Activated CD4-positive, alpha-beta T cell treated with anti-CD3 and anti-CD28 coated beads, Interleukin-2, amount 50 U/mL, for 16 hours (primary cell): ENCODE measurements around the gene PLCXD3.

Experiments
- DNase-seq: peaks from one replicate; pipeline ENCODE4 v3.0.0-alpha.2; 2020

PLCXD3 gene

DNA sequence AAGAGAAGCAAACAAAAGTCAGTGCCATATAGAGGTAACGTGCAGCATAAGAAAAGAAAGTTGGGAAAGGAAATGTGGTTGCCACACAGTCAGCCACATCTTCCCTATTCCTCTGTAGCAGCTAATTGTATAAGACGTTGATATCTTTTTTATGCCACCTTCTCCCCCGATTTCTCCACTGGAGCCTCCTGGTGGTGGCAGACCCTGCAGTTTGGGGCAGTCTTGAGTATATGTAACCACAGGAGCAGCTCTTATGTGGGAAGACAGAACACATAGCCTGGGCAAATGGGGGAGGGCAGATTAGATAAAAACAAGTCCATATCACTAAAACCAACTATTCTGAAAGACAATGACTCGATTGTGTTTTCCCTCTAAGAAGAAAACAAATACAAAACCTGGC lies 99.7 kb downstream of the PLCXD3 start:
- DNase-seq: no peak

DNA sequence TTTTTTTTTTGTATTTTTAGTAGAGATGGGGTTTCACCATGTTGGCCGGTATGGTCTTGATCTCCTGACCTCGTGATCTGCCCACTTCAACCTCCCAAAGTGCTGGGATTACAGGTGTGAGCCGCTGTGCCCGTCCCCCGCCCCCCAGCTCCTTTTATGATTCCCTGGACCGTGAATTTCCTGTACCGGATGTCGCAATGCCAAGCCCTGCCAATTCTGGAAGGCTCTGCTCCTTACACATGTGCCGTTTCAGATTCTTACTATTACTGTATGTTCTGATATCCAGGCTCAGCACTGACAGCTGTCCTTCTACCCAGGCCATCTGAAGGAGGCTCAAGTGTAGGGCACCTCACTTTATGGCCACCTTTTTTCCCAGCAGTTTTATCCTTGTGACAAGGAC lies 100.1 kb downstream of the PLCXD3 start:
- no peak for DNase-seq

DNA sequence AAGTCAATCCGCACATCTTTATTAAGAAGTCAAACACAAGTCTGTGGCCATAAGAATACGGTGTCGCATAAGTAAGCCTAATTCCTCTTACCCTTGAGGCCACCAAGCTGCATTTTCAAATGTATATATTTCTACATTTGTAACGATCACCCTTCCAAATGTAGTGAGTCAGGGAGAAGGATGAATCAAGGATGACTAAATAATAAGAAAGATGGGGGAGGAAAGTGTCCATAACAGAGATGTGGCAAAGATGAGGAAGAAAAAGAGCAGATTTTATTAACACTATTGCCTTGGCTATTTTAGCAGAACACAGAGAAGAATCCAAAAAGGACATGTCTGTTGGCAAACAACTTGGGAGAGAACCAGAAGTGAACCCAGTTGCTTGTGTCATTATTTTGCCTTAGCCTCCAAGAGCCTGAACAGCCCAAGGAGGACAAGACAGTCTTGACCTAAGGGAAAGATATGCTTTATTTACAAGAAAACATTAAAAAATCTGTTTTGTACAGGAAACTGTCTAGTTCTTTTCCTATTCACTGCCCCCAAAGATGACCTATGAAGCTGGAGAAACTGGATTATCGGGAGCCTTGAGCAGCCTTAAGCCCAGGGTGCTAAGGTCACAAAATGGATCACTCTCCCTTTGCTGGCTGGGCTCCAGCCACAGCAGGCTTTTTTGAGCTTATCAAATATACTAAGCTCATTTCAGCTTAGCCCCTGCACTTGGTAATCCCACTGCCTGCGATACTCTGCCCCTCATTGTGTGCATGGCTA lies 101.5 kb downstream of the PLCXD3 start:
- DNase-seq: no peak

DNA sequence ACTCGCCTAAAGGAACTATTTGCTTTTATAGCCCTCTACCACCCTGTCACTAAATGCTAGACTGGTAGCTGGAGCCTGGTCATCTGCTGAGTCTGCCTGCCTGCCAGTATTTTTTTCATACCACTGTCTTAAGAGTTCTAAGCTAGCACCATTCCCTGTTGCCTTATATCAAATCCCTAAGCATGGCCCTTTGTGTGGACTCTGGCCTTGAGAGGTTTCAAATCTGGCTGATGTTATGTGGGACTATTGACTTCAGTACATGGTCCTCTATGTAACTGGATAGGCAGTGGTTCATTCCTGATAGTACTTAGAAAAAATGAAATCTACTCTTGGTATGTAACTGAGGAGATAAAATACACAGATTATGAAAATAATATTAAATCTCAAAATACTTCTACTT lies 103.5 kb downstream of the PLCXD3 start:
- no peak for DNase-seq

DNA sequence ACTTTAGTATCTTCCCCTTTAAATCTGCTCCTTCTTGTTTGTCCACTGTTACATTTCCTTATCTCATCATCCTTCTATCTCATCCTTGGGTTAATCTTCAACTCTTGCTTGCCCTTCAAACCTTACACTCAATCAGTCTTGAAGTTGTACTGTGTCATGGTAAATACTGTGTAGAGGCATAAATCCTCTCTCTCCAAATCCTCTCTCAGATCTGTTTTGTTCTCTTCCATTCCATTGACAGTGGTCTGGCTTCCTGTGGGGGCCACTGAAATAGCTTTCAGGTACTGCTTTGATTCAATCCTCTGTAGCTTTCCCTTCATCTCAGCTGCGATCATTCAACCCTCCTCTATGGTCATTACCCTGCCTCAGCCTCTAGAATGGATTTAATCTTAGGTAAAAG lies 104.0 kb downstream of the PLCXD3 start:
- DNase-seq: no peak

DNA sequence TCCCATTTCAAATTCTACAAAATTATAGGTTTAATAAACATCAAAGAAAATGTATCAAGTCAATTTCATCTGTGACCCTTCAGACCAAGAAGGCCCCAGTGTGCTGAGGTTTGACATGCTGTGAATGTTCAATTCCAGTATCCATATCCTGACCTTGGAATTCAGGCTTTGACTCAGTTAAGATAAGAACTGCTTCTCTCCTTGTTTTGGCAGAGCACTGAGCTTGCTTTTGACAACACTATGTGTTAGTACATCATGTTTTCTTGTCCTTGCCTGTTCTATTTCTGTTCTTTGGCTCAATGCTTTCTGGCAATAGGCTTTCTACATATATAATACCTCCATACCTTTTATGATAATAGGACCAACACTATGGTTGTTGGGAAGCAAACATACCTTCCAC lies 105.6 kb downstream of the PLCXD3 start:
- no peak for DNase-seq

DNA sequence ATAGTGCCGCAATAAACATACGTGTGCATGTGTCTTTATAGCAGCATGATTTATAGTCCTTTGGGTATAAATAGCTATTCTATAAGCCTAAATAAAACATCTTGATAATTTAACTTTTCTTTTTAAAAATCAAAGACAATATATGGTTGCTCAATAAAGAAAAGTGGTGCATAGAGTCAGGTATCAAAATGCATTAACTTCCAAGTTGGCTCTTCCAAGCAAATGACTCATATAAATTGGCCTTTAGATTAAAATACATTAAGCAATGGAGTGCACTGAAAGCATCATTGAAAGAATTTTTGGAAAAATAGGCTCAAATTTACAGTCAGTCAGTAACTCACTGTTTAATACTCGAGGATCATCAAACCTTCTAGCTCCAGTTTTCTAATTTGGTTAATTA lies 106.6 kb downstream of the PLCXD3 start:
- DNase-seq: no peak

DNA sequence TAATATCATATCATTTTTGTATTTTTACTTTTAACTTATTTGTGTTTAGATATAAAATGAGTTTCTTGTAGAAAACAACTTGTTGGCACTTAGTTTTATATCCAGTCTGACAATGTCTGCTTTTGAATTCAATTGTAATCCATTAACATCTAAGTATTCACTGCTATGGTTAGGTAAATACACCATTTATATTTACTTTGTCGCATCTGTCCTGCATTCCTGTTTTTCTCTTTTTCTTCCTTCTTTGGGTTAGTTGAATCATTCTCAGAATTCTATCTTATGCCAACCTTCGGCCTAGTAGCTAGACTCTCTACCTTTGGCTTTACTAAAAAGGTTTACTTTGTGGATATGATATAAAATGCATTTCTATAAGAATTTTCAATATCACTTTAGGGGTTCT lies 107.6 kb downstream of the PLCXD3 start:
- DNase-seq: no peak

DNA sequence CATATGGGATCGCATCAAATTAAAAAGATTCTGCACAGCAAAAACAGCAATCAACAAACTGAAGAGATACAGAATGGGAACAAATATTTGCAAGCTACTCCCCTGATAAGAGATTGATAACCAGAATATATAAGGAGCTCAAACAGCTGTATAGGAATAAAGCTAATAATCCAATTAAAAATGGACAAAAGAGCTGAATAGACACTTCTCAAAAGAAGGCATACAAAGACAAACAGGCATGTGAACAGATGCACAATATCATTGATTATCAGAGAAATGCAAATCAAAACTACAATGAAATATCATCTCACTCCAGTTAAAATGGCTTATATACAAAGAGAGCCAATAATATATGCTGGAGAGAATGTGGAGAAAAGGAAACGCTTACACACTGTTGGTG lies 110.6 kb downstream of the PLCXD3 start:
- no peak for DNase-seq

DNA sequence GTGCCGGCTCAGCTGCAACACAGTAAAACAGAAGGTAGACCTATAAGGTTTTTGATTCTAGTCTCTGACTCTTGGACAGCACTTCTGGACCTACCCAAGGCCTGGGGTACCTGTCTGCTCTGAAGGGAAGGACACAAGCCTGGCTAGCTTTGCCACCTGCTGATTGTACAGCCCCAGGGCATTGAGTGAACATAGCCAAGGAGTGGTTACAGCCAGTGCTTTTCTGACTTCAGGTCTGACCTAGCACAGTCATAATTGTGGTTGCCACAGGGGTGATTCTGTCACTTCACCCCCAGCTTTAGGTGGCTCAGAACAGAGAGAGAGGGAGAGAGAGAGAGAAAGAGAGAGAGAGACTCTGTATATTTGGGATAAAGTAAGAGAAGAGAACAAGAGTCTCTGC lies 118.4 kb downstream of the PLCXD3 start:
- no peak for DNase-seq

DNA sequence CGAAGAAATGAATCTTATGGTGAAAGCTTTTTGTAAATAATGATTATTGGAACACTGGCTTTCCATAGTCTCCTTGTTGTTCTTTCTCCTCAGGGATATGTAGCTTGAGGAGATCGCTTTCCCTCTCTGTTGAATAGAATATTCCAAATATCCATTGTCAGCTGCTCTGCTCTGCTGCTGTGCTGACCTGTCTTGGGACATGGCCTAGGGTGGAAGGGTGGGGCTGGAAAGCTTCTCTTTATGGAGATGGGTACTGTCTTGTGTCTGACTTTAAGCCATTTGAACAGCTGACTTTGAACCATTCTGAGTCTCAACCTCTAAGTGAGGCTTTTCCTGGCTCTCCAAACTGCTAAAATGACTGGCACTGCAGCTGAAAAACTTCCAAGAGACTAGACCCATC lies 135.8 kb downstream of the PLCXD3 start:
- no peak for DNase-seq

DNA sequence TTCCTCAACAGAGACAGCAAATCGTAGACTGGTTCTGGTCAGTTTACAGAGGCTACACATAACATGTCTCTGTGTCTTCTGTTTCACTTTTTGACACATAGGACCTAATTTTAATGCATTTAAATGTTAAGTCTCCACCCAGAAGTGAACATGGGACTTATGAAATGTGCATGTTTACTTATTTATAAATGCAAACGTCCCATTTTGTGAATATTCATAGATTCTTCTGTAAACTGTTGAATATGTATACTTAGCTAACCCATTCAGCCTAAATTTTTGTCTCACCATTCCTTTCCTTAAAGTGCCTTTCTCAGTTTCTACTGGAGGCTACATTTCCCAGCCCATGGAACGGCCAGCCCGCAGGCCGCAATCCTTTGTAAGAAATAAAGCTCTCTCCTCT lies 137.2 kb downstream of the PLCXD3 start:
- DNase-seq: no peak

DNA sequence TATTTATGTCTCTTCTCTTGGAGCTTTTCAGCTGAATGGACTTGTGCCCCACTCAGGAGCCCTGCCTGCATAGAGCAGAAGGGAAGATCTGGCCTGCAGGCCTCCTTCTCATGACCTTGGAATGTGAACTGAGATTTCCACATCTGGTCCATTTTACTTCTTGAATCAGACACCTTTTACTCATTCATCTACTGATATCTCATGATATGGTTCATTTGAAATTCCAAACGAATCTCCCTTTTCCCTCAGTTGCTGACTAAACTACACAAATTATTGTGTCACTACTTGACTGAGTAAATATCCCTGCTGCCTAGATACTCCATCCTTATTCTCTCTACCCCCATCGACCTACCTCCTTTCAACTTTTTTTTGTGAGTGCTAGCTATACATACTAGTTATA lies 138.7 kb downstream of the PLCXD3 start:
- DNase-seq: no peak

DNA sequence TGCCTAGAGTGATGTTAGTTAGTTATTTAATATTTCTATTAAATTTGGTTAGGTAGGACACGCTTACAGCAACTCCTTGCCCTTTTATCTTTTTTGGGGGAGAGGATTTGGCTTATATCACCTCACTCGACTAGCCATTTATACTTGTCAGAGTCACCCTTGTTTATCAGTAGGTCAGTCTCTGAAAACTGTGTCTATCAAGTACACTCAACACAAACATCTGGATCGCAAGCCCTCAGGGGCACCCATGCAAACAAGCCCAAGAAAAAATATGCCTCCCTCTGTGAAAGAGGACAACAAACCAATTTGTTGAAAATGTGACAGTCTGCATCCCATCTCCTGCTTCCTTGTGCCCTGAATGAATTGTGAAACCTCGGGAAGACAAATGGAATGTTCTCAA lies 139.9 kb downstream of the PLCXD3 start:
- DNase-seq: no peak

DNA sequence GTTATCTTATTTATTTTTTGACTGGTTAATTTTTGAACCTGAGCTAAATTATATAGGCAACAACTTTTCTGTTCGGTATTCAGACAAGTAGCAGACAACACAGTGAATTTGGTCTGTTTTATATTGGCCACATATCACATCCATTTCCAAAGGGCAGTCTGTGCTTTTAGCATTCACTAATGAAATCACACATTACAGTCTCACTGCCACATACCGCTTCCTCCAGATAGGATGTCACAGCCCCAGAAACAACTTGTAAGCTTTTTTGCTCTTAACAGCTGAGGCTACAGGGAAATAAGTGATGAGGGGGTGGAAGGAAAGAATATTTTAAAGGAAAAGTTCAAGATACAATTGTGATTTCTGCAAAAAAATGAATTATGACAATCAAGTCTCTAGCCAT lies 140.6 kb downstream of the PLCXD3 start:
- DNase-seq: no peak

DNA sequence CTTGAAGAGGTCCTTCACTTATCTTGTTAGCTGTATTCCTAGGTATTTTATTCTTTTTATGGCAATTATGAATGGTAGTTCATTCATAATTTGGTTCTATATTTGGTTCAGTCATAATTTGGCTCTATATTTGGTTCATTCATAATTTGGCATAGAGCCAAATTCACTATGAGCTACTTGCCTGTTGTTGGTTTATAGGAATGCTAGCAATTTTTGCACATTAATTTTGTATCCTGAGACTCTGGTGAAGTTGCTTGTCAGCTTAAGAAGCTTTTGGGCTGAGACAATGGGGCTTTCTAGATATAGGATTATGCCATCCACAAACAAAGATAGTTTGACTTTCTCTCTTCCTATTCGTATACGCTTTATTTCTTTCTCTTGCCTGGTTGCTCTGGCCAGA lies 142.2 kb downstream of the PLCXD3 start:
- no peak for DNase-seq

DNA sequence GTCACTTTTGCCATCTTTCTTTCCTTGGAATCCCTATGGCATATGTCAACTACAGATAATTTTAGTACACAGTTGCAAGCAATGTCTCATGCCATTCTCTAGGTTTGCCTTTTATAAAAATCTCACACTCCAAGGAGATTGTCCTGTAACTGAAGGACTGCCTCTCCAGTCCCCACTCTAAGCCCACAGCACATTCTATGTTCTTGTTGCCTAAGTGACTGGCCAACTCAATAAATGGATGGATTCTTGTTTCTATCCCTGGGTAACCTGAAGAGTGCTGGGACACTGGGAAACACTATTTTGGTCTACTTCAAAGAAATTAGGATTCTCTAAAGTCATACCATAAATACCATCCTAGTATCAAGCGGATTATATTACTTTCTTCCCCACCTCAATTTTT lies 145.0 kb downstream of the PLCXD3 start:
- no peak for DNase-seq

DNA sequence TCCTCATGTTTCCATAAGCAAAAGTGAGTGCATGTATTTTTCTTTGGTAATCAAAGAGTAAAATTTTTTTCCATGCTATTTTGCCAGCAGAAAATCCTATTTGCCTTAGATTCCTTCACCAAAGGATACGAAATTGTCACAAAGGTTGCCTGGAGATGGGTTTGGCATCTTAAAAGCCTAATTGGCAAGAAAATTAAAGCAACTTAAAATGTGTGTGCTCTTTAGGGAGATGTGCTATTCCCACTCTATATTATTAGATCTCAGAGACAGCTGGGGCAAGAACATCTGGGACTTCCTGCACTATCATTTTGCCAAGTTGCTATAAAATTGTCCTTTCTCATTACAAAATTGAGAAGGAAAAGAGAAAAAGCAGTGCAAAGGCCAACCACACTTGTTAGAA lies 146.1 kb downstream of the PLCXD3 start:
- DNase-seq: no peak

DNA sequence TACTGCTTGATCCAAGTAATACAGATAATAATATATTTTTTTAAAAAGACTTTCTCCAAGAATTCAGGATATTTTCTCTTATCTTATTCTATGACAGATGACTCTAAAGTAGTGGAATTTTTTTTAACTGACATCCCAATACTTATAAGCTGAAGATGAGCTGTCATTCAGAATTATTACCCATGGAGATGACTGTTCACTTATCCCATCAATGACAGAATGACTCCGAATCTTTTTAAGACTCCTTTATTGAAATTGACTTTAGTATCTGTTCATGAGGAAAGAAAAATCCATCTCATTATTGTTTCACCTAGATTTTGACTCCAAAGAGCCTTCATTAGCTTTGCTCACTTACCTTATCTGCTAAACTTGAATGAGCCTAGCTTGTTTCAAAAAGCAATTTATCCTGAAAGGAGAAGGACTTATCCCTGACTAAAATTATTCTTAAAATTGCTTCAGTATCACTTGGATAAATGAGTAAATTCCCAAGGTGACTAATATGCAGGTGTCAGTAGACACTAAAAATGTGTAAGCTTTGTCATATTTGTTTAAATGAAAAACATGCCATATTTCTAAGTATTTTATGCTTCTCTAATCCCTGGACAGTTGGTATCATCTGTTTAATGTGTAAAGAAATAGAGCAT lies 146.9 kb downstream of the PLCXD3 start:
- DNase-seq: no peak

DNA sequence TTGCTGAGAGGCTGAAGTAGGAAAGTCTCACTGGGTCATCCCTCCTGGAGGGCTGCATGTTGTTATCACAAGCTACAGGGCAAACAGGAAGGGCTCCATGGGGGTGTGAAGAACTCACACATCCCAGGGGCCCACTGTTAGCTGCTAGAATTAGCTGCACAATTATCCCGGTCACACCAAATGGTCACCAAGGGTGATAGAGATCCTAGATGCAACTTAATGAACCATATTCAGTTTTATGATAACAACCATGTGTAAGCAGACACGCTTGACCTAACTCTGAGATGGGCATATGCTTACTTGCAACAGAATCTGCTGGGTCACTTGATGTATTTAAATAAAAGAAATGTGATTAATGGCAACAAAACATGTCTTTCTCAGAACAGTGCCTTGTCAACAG lies 153.6 kb downstream of the PLCXD3 start:
- no peak for DNase-seq

DNA sequence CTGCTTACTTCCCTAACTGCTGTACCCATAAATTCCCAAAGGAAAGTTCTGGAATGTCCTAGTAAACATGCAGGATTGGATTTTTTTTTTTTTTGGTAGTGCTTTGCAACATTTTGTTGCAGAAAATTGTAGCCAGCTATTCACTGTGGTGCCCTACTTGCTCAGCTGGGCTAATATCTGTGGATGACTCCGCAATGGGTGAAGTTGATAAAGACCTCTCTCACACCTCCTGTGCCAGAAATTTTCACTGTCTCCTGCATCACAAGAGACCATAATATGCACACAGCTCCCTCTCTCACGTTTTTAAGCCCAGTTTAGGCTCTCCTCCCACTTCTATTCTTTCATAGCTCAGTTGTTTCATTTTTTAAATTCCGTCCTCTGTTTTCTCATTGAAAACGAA lies 160.6 kb downstream of the PLCXD3 start:
- no peak for DNase-seq

DNA sequence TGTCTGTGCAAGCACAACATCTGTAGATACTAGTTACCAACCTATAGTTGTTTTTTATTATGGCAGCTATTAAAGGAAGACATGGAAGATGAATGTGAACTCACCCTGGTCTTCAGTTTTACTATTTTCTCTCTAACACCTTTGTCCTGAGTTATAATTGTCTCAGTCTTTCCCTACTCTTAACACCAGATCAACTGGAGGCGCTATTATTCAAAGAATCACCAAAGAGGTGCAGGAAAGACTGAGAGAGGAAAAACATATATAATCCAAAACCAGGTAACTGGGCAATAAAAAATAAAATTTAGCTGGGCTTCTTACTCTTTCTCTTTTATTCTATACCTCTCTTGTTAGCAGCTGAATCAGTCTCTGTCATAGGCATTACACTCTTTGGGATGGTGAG lies 162.8 kb downstream of the PLCXD3 start:
- DNase-seq: no peak

DNA sequence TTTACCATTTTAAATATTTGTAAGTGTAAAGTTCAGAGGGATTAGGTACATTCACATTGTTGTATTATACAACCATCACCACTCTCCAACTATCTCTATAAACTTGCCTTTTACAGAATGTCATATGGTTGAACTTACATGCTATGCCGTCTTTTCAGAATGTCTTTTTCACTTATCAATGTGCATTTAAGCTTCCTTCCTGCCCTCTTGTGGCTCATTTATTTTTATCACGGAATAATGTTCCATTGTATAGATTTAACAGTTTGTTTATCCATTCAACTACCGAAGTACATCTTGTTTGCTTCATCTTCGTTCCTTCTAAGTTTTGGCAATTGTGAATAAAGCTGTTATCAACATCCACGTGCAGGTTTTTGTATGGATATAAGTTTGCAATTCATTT lies 163.8 kb downstream of the PLCXD3 start:
- DNase-seq: no peak

DNA sequence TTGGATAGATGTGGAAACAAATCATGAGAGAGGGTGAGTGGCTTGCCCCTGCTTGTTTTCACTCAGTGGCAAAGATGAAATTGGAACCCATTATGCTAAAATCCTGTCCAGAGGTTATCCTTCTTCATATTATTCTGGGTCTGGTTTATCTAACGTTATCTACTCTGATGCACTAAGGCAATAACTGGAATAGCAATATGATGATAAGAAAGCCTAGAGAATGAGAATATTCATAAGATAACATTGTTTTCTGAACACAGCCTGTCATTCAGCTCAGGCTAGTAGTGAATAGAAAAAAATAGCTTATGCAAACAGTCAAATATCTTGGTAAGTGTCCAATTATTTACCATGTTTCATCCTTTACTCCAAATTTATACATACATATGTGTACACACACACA lies 165.1 kb downstream of the PLCXD3 start:
- no peak for DNase-seq

DNA sequence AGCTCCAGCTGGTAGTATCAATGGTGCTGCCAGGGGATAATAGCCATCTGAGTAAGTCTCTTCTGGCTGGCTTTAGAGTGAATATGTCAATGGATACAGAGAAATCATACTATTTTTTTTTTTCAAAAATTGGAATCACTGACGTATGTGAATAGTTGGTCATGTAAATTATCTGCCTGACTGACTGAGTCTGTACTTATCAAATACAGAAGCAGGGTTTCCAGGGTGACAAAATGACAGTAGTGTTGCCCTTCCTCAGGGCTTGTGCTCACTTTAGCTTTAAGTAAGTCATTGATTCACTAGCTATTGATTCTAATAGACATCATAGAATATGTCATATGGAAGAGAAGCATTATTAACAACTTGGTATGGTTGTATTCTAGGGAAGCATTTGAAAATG lies 171.1 kb downstream of the PLCXD3 start:
- no peak for DNase-seq
